HL-60 (cell line): ENCODE results near the gene ZACN.

Experiments used
- DNase-seq, 2 experiments: peaks; one replicate each; pipeline ENCODE4 v3.0.0-alpha.2; 2010 to 2020; ENCODE audit warnings: low read depth in 1 of 2, low spot score in 1 of 2
- H3K27ac ChIP-seq: fragments of 250-450 bp; sonication (Bioruptor Pico); replicated peaks from 2 replicates; pipeline ENCODE4 v1.5.1; 2020; ENCODE audit warnings: mild to moderate bottlenecking, moderate library complexity
- H3K27me3 ChIP-seq: fragments of 250-450 bp; sonication (Bioruptor Pico); 2 replicates; pipeline ENCODE4 v1.5.1; 2021; ENCODE audit warnings: mild to moderate bottlenecking, moderate library complexity; ENCODE audit not compliant: insufficient read depth, poor library complexity, severe bottlenecking
- H3K4me3 ChIP-seq: replicated peaks from 2 replicates; pipeline ENCODE4 v1.5.1; 2011; ENCODE audit warnings: mild to moderate bottlenecking, control low read depth, low read length; ENCODE audit not compliant: insufficient read depth
- CTCF ChIP-seq: IDR thresholded peaks from one replicate; pipeline ENCODE4 v1.5.1; 2011; ENCODE audit warnings: low read length, control low read depth, inconsistent platforms; ENCODE audit not compliant: insufficient read depth
- GABPA ChIP-seq: IDR thresholded peaks from 2 replicates; pipeline ENCODE4 v1.6.1; 2012; ENCODE audit warnings: low read depth
- POLR2AphosphoS5 ChIP-seq: IDR thresholded peaks from 2 replicates; pipeline ENCODE4 v1.6.1; 2012; ENCODE audit warnings: low read depth
- SPI1 ChIP-seq: IDR thresholded peaks from 2 replicates; pipeline ENCODE4 v1.6.1; 2012; ENCODE audit warnings: low read depth, mild to moderate bottlenecking, borderline replicate concordance
- TF ChIP-seq, protein P1 (sequence below): IDR thresholded peaks from 2 replicates; pipeline ENCODE4 v1.6.1; 2012; ENCODE audit warnings: low read depth; ENCODE audit not compliant: insufficient replicate concordance

Gene ZACN

DNA sequence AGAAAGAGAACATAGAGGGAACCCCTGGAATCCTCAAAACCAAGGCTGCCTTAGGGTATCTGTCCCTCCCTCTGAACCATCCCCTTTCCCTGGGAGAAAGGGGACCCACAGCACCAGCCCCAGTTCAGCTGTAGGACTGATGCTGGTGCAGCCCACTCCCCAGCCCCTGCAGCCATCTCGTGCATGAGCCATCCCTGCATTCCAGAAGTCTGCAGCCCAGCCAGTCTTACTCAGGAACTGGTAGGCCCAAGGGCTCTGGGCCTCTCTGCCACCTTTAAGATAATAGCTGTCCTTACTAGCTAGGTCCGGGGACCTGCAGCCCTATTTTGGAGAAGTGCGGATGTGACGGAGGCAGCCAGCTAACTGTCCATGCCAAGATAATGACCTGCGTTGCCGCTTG, 45.8 kb upstream of the ZACN start:
- TF ChIP-seq, protein P1, sequence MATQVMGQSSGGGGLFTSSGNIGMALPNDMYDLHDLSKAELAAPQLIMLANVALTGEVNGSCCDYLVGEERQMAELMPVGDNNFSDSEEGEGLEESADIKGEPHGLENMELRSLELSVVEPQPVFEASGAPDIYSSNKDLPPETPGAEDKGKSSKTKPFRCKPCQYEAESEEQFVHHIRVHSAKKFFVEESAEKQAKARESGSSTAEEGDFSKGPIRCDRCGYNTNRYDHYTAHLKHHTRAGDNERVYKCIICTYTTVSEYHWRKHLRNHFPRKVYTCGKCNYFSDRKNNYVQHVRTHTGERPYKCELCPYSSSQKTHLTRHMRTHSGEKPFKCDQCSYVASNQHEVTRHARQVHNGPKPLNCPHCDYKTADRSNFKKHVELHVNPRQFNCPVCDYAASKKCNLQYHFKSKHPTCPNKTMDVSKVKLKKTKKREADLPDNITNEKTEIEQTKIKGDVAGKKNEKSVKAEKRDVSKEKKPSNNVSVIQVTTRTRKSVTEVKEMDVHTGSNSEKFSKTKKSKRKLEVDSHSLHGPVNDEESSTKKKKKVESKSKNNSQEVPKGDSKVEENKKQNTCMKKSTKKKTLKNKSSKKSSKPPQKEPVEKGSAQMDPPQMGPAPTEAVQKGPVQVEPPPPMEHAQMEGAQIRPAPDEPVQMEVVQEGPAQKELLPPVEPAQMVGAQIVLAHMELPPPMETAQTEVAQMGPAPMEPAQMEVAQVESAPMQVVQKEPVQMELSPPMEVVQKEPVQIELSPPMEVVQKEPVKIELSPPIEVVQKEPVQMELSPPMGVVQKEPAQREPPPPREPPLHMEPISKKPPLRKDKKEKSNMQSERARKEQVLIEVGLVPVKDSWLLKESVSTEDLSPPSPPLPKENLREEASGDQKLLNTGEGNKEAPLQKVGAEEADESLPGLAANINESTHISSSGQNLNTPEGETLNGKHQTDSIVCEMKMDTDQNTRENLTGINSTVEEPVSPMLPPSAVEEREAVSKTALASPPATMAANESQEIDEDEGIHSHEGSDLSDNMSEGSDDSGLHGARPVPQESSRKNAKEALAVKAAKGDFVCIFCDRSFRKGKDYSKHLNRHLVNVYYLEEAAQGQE = no peak
- TF ChIP-seq GABPA = no peak
- no peak for TF ChIP-seq SPI1
- no peak for TF ChIP-seq POLR2AphosphoS5
- no peak for TF ChIP-seq CTCF
- Histone ChIP-seq H3K27me3 (no peaks in the 10 kb centered on the region), H3K27ac (no peak overlapping the region), H3K4me3 (no peak overlapping the region)
- DNase-seq = no peak

- Histone ChIP-seq H3K27ac (no peak overlapping the region), H3K4me3 (no peak overlapping the region), H3K27me3 (no peaks in the 10 kb centered on the region)
- DNase-seq = no peak
- TF ChIP-seq, protein P1 = no peak
- no peak for TF ChIP-seq POLR2AphosphoS5
These were observed 44.3 kb upstream of the ZACN start for GRCh38 chr17:76034428-76035350.

- Histone ChIP-seq H3K27ac (no peak overlapping the region), H3K4me3 (no peak overlapping the region), H3K27me3 (no peaks in the 10 kb centered on the region)
- TF ChIP-seq SPI1 = no peak
- TF ChIP-seq, protein P1 = no peak
- TF ChIP-seq CTCF = no peak
- no peak for TF ChIP-seq POLR2AphosphoS5
- no peak for TF ChIP-seq GABPA
- DNase-seq = no peak
These were observed 42.3 kb upstream of the ZACN start for GRCh38 chr17:76036497-76037261.
